ENCODE measurements around the gene COL2A1.

Gene COL2A1

DNA sequence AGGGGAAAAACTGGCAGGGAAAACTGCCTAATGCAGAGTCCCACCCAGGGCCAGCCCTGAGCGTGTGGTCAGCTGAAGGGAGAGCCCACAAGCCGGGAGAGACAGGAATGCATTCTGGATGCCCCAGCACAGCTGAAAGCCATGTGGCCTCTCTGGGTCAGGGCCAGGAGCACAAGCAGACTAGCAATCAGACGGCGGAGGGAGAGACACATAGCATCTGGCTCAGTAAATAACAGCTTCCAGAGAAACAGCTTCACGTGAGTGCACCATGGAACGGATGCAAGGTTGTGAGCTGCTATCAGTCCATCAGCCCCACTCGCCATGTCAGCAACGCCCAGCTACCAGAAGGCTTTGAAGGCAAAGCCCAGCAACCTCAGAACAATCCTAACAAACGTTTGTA, 69.1 kb downstream of the COL2A1 start:
- ChIA-PET POLR2A (no interaction called here), CTCF (interaction anchor here (0.8 to 1.7 kb wide), 6 partner anchors 9 to 157 kb away, joined by 3 to 11 read pairs (median 3); no protein-coding TSS in a partner anchor)
- TF ChIP-seq, protein P1, sequence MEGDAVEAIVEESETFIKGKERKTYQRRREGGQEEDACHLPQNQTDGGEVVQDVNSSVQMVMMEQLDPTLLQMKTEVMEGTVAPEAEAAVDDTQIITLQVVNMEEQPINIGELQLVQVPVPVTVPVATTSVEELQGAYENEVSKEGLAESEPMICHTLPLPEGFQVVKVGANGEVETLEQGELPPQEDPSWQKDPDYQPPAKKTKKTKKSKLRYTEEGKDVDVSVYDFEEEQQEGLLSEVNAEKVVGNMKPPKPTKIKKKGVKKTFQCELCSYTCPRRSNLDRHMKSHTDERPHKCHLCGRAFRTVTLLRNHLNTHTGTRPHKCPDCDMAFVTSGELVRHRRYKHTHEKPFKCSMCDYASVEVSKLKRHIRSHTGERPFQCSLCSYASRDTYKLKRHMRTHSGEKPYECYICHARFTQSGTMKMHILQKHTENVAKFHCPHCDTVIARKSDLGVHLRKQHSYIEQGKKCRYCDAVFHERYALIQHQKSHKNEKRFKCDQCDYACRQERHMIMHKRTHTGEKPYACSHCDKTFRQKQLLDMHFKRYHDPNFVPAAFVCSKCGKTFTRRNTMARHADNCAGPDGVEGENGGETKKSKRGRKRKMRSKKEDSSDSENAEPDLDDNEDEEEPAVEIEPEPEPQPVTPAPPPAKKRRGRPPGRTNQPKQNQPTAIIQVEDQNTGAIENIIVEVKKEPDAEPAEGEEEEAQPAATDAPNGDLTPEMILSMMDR (IDR thresholded peaks at IDR 0.05; ENCODE audit: control extremely low read depth, extremely low read depth, low read depth, missing control alignments): no peak
- DNase-seq (ENCODE audit: extremely low spot score): no peak

DNA sequence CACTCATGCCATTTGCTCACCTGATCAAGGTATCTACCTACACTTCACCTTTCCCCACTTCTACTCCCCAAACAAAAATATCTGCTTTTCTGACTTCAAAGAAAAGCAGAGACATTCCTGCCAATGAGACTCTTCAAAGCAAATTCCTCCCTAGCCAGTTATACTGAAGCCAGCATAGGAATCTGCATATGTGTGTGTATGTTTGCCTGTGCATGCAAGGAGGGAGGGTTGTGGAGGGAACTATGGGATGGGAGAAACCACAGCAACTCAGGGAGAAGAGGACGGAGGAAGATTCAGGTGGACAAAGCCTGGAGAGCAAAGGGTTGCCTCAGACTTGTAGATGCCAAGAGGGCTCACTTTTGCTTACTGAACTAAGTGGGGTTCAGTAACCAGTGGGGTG, 73.1 kb downstream of the COL2A1 start:
- POLR2A ChIA-PET: no interaction called here
- DNase-seq (ENCODE audit: extremely low spot score): no peak
- CTCF ChIA-PET: interaction anchor here (1.4 to 1.7 kb wide), 3 partner anchors 15 to 26 kb away, joined by 3 to 7 read pairs (median 6); partner anchors contain the start of gene VDR
- TF ChIP-seq, protein P1 (IDR thresholded peaks at IDR 0.05; ENCODE audit: control extremely low read depth, extremely low read depth, low read depth, missing control alignments): no peak

DNA sequence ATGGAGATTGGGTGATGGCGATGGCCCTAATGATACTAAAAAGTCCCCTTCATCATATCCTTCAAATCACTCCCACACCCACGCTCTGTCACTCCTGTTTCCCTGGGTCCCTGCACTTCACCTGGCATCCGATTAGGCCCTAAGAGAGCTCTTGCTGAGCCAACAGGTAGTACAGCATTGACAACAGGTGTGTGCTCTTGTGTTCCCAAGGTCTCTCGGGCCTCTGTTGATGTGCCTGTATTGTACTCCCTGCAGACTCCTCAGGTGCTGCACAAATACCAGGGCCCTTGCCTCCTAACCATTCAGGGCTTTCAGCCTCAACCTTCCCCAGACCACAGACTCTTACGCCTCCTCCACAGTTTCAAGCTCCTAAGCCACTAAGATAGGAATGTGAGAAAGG, 73.6 kb downstream of the COL2A1 start:
- TF ChIP-seq, protein P1 (IDR thresholded peaks at IDR 0.05; ENCODE audit: control extremely low read depth, extremely low read depth, low read depth, missing control alignments): no peak
- ChIA-PET CTCF (interaction anchor here (1.4 to 1.7 kb wide), 3 partner anchors 16 to 25 kb away, joined by 3 to 7 read pairs (median 6); partner anchors contain the start of gene VDR), POLR2A (no interaction called here)
- DNase-seq (ENCODE audit: extremely low spot score): no peak

DNA sequence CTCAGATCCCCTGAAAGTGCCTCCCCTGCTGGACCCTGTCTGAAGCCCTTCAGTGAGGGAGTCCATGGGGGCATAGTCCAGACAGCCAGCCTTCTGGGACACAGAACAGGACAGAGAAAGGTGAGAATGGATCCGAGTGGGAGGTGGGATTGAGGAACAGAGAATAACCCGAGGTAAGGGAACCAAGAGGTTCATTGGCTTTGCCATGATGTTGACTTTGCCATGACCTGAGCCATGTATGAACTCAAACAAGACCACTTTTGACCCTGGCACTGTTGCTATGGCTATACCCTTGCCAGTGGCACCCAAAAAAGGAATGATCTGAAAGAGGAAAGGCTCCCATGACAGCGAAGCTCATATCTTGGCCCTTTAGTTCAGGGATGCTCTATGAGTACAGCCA, 76.9 kb downstream of the COL2A1 start:
- DNase-seq (ENCODE audit: extremely low spot score): no peak
- TF ChIP-seq, protein P1 (IDR thresholded peaks at IDR 0.05; ENCODE audit: control extremely low read depth, extremely low read depth, low read depth, missing control alignments): no peak
- ChIA-PET POLR2A (no interaction called here), CTCF (interaction anchor here (1.7 kb wide), 1 partner anchor 22 kb away, joined by 6 read pairs; no protein-coding TSS in a partner anchor)
